Fibroblast of skin of back (primary cell): ENCODE results near the gene NWD2.

Source experiments
- DNase-seq: peaks from one replicate; pipeline ENCODE4 v3.0.0-alpha.2; 2013

NWD2 gene

GRCh38 chr4:37443137-37443536 is 198.6 kb downstream of the NWD2 start:
- DNase-seq = no peak

- DNase-seq = no peak
Observed at GRCh38 chr4:37445023-37445422, 200.5 kb downstream of the NWD2 start.

GRCh38 chr4:37446016-37446415 is 201.5 kb downstream of the NWD2 start:
- no peak for DNase-seq

- DNase-seq = no peak
Observed at GRCh38 chr4:37447886-37448285, 203.3 kb downstream of the NWD2 start.

GRCh38 chr4:37450309-37450708 is 205.8 kb downstream of the NWD2 start:
- no peak for DNase-seq

- no peak for DNase-seq
Observed at GRCh38 chr4:37450911-37451310, 206.4 kb downstream of the NWD2 start.

GRCh38 chr4:37451656-37452055 is 207.1 kb downstream of the NWD2 start:
- DNase-seq = no peak

- peak; percentile 49 for DNase-seq
Observed at GRCh38 chr4:37452952-37453280, 208.4 kb downstream of the NWD2 start.

GRCh38 chr4:37453281-37453998 is 208.9 kb downstream of the NWD2 start:
- peak; percentile 37 for DNase-seq

GRCh38 chr4:37453999-37454800 is 209.7 kb downstream of the NWD2 start:
- no peak for DNase-seq

- no peak for DNase-seq
Observed at GRCh38 chr4:37455301-37456131, 211.0 kb downstream of the NWD2 start.

GRCh38 chr4:37461801-37462200 is 217.3 kb downstream of the NWD2 start:
- DNase-seq = no peak

- DNase-seq = no peak
Observed at GRCh38 chr4:37463033-37463856, 218.7 kb downstream of the NWD2 start.

- DNase-seq = no peak
Observed at GRCh38 chr4:37464373-37465128, 220.0 kb downstream of the NWD2 start.

- no peak for DNase-seq
Observed at GRCh38 chr4:37465296-37465695, 220.8 kb downstream of the NWD2 start.

- no peak for DNase-seq
Observed at GRCh38 chr4:37465845-37466244, 221.3 kb downstream of the NWD2 start.

- DNase-seq = no peak
Observed at GRCh38 chr4:37467223-37467622, 222.7 kb downstream of the NWD2 start.

- no peak for DNase-seq
Observed at GRCh38 chr4:37467824-37468223, 223.3 kb downstream of the NWD2 start.

- no peak for DNase-seq
Observed at GRCh38 chr4:37469286-37469685, 224.7 kb downstream of the NWD2 start.

GRCh38 chr4:37470245-37470644 is 225.7 kb downstream of the NWD2 start:
- no peak for DNase-seq

- no peak for DNase-seq
Observed at GRCh38 chr4:37471093-37471492, 226.6 kb downstream of the NWD2 start.

GRCh38 chr4:37471971-37472370 is 227.4 kb downstream of the NWD2 start:
- no peak for DNase-seq
